SIG-M5 treated with dmso at 0.1 percent for 504 hours (cell line): ENCODE results near the gene STYX.
"Not testable (repeated sequence)": the region's sequence is repeated elsewhere in the genome, so short reads cannot be mapped to it uniquely, and the experiment has no call there.

ENCODE experiments used
- DNase-seq: peaks from one replicate; lab custom pipeline; 2025; ENCODE audit not compliant: unreplicated experiment; lab: John Stamatoyannopoulos, UW

Gene STYX

DNA sequence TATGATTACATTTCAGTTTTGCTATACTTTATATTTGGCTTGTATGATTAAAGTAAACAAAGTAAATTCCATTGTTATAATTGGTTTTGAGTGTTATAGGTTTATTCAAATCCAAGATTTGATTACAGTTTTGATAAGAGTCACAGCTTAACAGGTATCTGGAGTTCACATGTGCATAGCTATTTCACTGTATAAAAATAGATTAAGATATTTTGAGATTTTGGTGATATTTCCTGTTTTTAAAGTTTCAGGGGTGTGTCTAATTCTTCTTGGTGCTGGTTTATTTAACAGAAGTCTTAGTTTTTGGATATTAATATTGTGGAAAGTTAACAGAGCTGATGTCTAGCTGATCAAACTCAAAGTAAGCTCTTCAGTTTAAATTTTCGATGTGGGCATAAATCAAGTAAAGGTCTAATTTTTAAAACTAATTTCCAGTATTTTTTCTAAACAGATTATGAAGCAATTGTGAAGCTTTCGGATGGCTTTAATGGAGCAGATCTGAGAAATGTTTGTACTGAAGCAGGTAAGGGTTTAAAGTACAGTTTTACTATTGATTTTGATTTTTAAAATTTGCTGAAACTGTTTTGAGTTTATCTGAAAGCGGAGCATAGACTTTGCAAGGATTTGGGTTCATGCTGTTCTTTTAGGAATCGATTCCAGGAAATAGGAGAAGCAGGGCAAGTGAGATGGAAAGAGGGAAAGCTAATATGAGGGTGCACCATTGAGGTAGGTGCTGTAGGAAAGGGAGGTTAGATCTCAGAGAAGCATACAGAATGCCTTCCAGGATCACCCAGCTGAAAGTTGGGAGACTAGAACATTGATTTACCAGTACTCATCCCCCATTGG lies 6.2 kb upstream of the STYX start:
- no peak for DNase-seq

DNA sequence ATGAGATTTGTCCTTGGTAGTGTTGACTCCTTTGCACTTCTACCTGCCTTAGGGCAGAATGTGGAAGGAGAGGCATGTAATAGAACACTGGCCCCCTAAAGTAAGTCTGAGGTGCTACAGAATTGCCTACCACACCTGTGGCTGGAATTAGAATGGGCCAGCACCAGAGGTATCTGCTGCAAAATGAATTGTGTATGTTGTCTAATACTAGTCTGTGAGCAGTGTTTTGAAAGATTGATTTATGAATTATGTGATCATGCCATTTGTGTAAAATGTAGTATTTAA lies 5.7 kb upstream of the STYX start:
- DNase-seq: no peak

- not testable (repeated sequence) for DNase-seq
These were observed 2.5 kb upstream of the STYX start for GRCh38 chr14:52727509-52727908.

DNA sequence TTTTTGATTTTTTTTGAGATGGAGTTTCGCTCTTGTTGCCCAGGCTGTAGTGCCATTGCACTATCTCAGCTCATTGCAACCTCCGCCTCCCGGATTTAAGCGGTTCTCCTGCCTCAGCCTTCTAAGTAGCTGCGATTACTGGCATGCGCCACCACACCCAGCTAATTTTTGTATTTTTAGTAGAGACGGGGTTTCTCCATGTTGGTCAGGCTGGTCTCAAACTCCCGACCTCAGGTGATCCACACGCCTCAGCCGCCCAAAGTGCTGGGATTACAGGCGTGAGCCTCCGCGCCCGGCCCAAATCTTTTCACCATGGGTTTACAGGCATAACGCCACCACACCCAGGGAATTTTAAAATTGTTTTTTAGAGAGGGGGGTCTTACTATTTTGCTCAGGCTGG lies 931 bp upstream of the STYX start:
- DNase-seq: not testable (repeated sequence)

DNA sequence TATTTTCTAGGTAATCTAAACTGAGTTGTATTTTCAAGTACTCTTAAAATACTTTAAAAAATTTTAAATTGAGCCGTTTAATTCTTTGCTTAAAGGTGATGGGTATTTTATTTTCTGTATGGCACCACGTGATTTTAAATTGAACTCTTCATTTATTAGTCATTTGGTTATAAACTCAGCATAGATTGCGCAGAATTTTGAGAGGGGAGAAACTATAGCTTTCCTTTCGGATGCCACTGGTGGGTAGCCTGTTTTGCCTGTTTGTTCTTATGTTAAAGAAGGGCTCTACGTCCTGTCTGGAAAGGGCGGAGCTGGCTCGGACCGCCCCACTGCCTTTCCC lies 411 bp upstream of the STYX start:
- no peak for DNase-seq

- peak; percentile 38 for DNase-seq
These were observed 744 bp downstream of the STYX start for GRCh38 chr14:52730709-52731111.

DNA sequence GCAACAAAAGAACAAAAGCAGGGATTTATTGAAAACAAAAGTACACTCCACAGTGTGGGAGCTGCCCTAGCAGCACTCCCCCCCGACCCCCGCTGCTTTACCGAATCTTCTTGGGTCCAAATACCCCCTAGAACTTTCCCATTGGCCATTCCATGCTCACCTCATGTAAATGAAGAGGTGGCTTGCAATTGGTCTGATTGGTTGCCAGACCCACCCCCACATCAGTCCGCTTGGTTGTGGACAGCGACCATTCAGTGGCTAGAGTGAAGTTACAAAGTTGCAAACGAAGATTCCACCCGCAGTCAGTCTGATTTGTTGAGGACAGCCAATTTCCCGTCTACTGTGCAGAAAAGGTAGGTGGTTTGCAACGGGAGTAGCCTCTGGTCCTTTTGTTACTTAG lies 3.9 kb downstream of the STYX start:
- no peak for DNase-seq

DNA sequence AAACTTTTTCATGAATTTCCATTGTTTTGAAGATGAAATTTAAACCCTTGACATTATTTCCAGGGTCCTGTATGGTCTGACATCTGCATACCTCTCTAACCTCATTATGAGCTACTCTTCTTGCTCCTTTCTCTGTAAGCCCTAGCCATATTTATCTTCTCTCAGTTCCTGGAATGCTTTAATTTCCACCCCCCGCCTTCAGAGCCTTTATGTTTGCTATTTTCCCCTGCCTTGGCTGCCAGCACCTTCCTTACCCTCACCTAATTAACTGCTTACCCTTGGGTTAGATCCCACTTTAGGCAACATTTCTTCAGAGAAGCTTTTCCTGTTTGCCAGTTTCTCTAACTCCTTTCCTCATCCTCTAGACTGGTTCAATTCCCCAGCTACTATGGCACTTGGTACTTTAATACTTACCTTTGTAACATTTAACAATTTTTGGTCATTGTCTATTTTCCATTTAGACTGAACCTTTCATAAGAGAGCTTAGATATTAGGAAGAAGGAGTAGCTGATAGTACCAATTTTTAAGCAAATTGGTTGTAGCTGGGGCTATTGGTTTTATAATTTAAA lies 6.0 kb downstream of the STYX start:
- DNase-seq: no peak

GRCh38 chr14:52738409-52738808 lies 8.4 kb downstream of the STYX start:
- no peak for DNase-seq

- no peak for DNase-seq
These were observed 10.8 kb downstream of the STYX start for GRCh38 chr14:52740751-52741150.

DNA sequence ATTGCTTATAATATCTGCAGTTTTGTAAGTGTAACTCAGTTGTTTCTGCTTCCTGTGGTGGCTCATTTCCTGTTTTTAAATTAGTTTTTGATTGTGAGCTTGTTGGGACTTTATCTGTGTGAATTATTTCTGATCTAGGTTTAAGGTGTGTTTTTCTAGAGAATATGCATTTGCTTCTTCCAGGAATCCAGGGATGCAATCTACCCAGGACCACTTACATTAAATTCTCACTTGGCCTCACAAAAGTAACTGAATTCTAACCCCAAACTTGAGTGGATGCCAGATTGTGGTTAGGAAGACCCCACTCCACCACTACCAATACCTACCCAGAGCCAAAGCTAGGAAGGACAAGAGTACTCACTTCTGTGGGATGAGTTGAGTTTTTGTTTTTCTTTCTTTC lies 11.9 kb downstream of the STYX start:
- no peak for DNase-seq

DNA sequence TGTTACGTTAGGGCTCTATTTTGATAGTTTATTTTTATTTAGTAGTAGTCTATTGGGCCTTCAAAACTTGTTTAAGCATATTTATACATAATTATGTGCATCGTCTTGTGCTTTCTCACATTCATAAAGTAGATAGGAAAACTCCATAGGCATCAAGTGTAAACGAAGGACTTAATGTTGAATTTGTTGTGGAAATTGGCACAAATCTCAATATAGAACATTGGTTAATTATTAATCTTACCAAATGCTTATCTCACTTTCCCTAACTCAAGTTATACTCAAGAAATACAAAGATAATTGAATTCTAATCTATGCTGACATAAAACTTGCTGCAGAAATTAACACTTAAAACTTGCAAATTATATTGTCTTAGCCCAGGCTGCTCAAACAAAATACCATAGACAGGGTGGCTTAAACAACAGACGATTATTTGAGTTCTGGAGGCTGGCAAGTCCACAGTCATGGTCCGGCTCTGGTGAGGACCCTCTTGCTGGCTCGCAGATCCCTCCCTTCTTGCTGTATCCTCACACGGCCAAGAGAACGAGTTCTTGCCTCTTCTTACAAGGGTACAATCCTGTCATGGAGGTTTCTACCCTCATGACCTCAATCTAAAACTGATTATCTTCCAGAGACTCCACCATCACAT lies 18.8 kb downstream of the STYX start:
- no peak for DNase-seq

GRCh38 chr14:52755607-52756316 lies 25.8 kb downstream of the STYX start:
- DNase-seq: no peak

DNA sequence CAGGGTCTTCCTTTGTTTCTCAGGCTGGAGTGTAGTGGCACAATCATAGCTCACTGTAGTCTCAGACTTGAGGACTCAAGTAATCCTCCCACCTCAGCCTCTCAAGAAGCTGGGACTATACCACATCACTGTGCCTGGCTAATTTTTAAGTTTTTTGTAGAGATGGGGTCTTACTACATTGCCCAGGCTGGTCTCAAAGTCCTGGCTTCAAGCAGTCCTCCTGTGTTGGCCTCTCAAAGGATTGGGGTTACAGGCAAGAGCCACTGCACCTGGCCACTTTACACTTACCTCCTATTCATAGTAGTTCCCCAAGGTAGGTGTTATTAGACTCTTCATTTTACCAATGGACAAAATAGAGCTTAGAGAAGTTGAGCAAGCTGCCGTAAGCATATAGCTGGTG lies 29.2 kb downstream of the STYX start:
- no peak for DNase-seq

DNA sequence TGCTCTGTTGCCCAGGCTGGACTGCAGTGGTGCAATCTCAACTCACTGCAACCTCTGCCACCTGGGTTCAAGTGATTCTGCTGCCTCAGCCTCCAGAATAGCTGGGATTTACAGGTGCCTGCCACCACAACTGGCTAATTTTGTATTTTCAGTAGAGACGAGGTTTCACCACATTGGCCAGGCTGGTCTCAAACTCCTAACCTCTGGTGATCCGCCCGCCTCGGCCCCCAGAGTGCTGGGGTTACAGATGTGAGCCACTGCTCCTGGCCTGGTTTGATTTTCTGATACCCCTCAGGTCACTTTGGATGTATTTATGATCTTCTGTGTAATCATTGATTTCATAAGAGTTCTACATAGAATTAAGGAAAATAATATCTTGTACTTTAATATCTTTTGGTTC lies 33.0 kb downstream of the STYX start:
- not testable (repeated sequence) for DNase-seq

GRCh38 chr14:52767058-52767833 lies 37.3 kb downstream of the STYX start:
- DNase-seq: no peak

- no peak for DNase-seq
These were observed 39.9 kb downstream of the STYX start for GRCh38 chr14:52769887-52770286.

GRCh38 chr14:52776816-52777215 lies 46.9 kb downstream of the STYX start:
- DNase-seq: no peak

DNA sequence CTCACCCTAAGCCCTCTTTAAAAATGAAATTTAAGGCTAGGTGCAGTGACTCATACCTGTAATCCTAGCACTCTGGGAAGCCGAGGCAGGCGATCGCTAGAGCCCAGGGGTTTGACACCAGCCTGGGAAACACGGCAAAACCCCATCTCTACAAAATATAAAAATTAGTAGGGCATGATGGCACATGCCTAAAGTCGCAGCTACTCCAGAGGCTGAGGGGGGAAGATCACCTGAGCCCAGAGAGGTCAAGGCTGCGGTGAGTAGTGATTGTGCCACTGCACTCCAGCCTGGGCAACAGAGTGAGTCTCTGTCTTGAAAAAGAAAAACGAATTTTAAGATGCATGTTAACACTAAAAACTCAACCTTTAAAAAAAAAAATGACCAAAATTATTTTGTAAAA lies 48.7 kb downstream of the STYX start:
- no peak for DNase-seq

DNA sequence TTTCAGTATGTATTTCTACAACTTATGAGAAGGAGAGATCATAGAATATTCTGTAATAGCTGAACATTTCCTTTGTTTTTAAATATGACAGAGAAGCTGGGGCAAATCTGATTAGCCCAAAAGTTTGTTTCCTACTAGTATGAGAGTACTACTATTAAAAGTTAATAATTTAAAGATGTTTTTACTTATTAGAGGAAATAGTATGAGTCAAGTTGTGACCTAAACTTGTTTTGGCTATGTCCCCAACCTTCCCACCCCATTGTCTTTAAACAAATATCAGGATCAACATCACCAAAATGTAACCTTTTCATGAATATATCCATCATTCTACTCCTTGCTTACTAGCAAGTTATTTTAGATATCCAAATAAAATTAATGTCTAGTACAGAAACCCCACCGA lies 50.9 kb downstream of the STYX start:
- no peak for DNase-seq

DNA sequence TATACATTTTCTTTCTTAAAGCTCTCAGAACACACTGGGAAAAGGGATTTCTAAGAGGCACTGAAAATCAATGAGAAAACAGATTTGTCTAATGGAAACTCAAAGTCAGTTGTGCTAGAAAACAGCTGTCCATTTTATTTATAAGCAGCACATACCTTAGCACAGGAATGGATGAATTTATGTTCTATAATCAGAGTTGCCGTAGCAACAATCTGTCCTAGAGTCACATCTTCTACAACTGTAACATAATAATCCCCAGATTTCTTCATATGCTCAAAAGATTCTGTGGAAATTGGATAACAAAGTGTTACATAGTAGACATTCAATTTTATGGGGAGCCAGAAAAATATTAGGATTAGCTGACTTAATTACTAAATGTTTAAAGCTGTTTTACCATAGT lies 51.7 kb downstream of the STYX start:
- DNase-seq: no peak
